RPMI8226 (cell line): Measurements from ENCODE around the gene ARMC3.
"Not testable (repeated sequence)": the region's sequence is repeated elsewhere in the genome, so short reads cannot be mapped to it uniquely, and the experiment has no call there.

ENCODE experiments used
- DNase-seq: peaks from one replicate; pipeline ENCODE4 v3.0.0-alpha.2; 2015

The ARMC3 gene

GRCh38 chr10:22927661-22928403 lies at the start of gene ARMC3:
Gene ARMC3 (plus strand): TSS chr10:22928053. CDS start chr10:22931997, 3,944 bp downstream.
- DNase-seq: peak; percentile 48

- DNase-seq: no peak
Observed at GRCh38 chr10:22891797-22892196, 36.1 kb upstream of the ARMC3 start.

- DNase-seq: no peak
Observed at GRCh38 chr10:22893781-22894180, 34.1 kb upstream of the ARMC3 start.

GRCh38 chr10:22894714-22895113 lies 33.1 kb upstream of the ARMC3 start:
- peak; percentile 61 for DNase-seq

- no peak for DNase-seq
Observed at GRCh38 chr10:22895252-22895651, 32.6 kb upstream of the ARMC3 start.

GRCh38 chr10:22897371-22897770 lies 30.5 kb upstream of the ARMC3 start:
- no peak for DNase-seq

GRCh38 chr10:22899307-22899706 lies 28.5 kb upstream of the ARMC3 start:
- no peak for DNase-seq

GRCh38 chr10:22899775-22900174 lies 28.1 kb upstream of the ARMC3 start:
- DNase-seq: no peak

GRCh38 chr10:22900841-22901601 lies 26.8 kb upstream of the ARMC3 start:
- DNase-seq: no peak

- DNase-seq: not testable (repeated sequence)
Observed at GRCh38 chr10:22902147-22902546, 25.7 kb upstream of the ARMC3 start.

GRCh38 chr10:22903694-22904093 lies 24.2 kb upstream of the ARMC3 start:
- no peak for DNase-seq

GRCh38 chr10:22906767-22907166 lies 21.1 kb upstream of the ARMC3 start:
- DNase-seq: no peak

- no peak for DNase-seq
Observed at GRCh38 chr10:22908837-22909236, 19.0 kb upstream of the ARMC3 start.

- not testable (repeated sequence) for DNase-seq
Observed at GRCh38 chr10:22909673-22910072, 18.2 kb upstream of the ARMC3 start.

GRCh38 chr10:22911067-22911466 lies 16.8 kb upstream of the ARMC3 start:
- no peak for DNase-seq

- DNase-seq: peak; percentile 91
Observed at GRCh38 chr10:22911889-22912762, 15.7 kb upstream of the ARMC3 start.

GRCh38 chr10:22912763-22913384 lies 15.0 kb upstream of the ARMC3 start:
- no peak for DNase-seq

GRCh38 chr10:22913474-22914092 lies 14.3 kb upstream of the ARMC3 start:
- no peak for DNase-seq

- no peak for DNase-seq
Observed at GRCh38 chr10:22915314-22915713, 12.5 kb upstream of the ARMC3 start.

- no peak for DNase-seq
Observed at GRCh38 chr10:22925088-22925487, 2.8 kb upstream of the ARMC3 start.

GRCh38 chr10:22927166-22927565 lies 687 bp upstream of the ARMC3 start:
- DNase-seq: no peak

- DNase-seq: not testable (repeated sequence)
Observed at GRCh38 chr10:22929053-22929452, 1.2 kb downstream of the ARMC3 start.
